IMR-90 (cell line): Measurements from ENCODE around the gene SH3RF3. TPM values are rescaled to one million over a fixed set of nuclear protein-coding genes. Genes with fewer than 3 reads are reported as not detected.

ENCODE experiments used
- ATAC-seq: fragments of 200-7000 bp; cut with Tn5 transposase; 2 replicates; pipeline ENCODE4 v1.9.1; 2020; ENCODE audit warnings: low read depth, mild to moderate bottlenecking, moderate library complexity
- BruUV-seq: library from RNA; stranded (reverse); fragments of 400-500 nt; replicated peaks from 2 replicates; lab custom pipeline; 2021; lab: Mats Ljungman, UMichigan
- CTCF ChIA-PET: fragments of 300-600 bp; formaldehyde crosslinking; extraction: SDS; loops from one replicate; lab custom pipeline; 2021; ENCODE audit warnings: antibody characterized with exemption; lab: Yijun Ruan, JAX
- POLR2A ChIA-PET: fragments of 300-600 bp; sonication (Branson Sonifier 250); formaldehyde crosslinking; loops from one replicate; lab custom pipeline; 2022; ENCODE audit warnings: antibody characterized with exemption; ENCODE audit not compliant: unreplicated experiment; lab: Charles Lee
- DNase-seq: peaks from one replicate; pipeline ENCODE4 v3.0.0; 2013
- H2AFZ ChIP-seq: replicated peaks from 2 replicates; pipeline ENCODE3; 2013; ENCODE audit warnings: low read length, mild to moderate bottlenecking; ENCODE audit not compliant: poor library complexity
- H2AK5ac ChIP-seq: 2 replicates; pipeline ENCODE4 v1.6.1; 2013; ENCODE audit warnings: low read depth, low read length, inconsistent platforms
- H2AK9ac ChIP-seq: replicated peaks from 2 replicates; pipeline ENCODE3; 2013; ENCODE audit warnings: mild to moderate bottlenecking, low read depth, low read length, moderate library complexity; ENCODE audit not compliant: poor library complexity
- H2BK120ac ChIP-seq: 2 replicates; pipeline ENCODE4 v1.6.1; 2013; ENCODE audit warnings: low read depth, low read length, inconsistent platforms
- H2BK15ac ChIP-seq: 3 replicates; pipeline ENCODE4 v1.6.1; 2013; ENCODE audit warnings: low read depth, low read length, inconsistent platforms
- H2BK20ac ChIP-seq: 2 replicates; pipeline ENCODE4 v1.6.1; 2013; ENCODE audit warnings: low read depth, mild to moderate bottlenecking, inconsistent platforms, low read length, moderate library complexity
- H2BK5ac ChIP-seq: 2 replicates; pipeline ENCODE4 v1.6.1; 2013; ENCODE audit warnings: mild to moderate bottlenecking, low read depth, low read length, inconsistent platforms; ENCODE audit not compliant: poor library complexity, severe bottlenecking
- H3K14ac ChIP-seq: replicated peaks from 2 replicates; pipeline ENCODE4 v1.6.1; 2013; ENCODE audit warnings: low read depth, low read length, inconsistent platforms
- H3K18ac ChIP-seq: 2 replicates; pipeline ENCODE4 v1.6.1; 2013; ENCODE audit warnings: low read depth, low read length, control low read depth
- H3K23ac ChIP-seq: 2 replicates; pipeline ENCODE4 v1.6.1; 2013; ENCODE audit warnings: low read depth, low read length, inconsistent platforms
- H3K27ac ChIP-seq: 2 replicates; pipeline ENCODE4 v1.5.1; 2013; ENCODE audit warnings: mild to moderate bottlenecking, control low read depth, low read length; ENCODE audit not compliant: insufficient read depth
- H3K27me3 ChIP-seq: 2 replicates; pipeline ENCODE4 v1.6.1; 2013; ENCODE audit warnings: low read length; ENCODE audit not compliant: control insufficient read depth, insufficient read depth
- H3K36me3 ChIP-seq: 2 replicates; pipeline ENCODE4 v1.6.1; 2013; ENCODE audit warnings: low read length, mixed read lengths; ENCODE audit not compliant: control insufficient read depth, insufficient read depth
- H3K4ac ChIP-seq: 2 replicates; pipeline ENCODE4 v1.6.1; 2013; ENCODE audit warnings: low read depth, low read length, inconsistent platforms
- H3K4me1 ChIP-seq: 2 replicates; pipeline ENCODE4 v1.6.1; 2013; ENCODE audit warnings: low read length, mixed read lengths; ENCODE audit not compliant: control insufficient read depth, insufficient read depth
- H3K4me2 ChIP-seq: 2 replicates; pipeline ENCODE4 v1.6.1; 2013; ENCODE audit warnings: low read depth, mild to moderate bottlenecking, control low read depth, low read length, moderate library complexity
- H3K4me3 ChIP-seq: 2 replicates; pipeline ENCODE4 v1.5.1; 2013; ENCODE audit warnings: low read depth, mild to moderate bottlenecking, control low read depth, low read length, moderate library complexity; ENCODE audit not compliant: insufficient read depth
- H3K56ac ChIP-seq: 2 replicates; pipeline ENCODE4 v1.6.1; 2013; ENCODE audit warnings: low read length, inconsistent platforms; ENCODE audit not compliant: insufficient read depth; ENCODE audit errors: extremely low read depth
- H3K79me1 ChIP-seq, 2 experiments: 2 replicates each; pipeline ENCODE4 v1.6.1; 2013; ENCODE audit warnings: low read length in 2 of 2, inconsistent platforms in 1 of 2, low read depth in 1 of 2
- H3K9ac ChIP-seq: 2 replicates; pipeline ENCODE4 v1.6.1; 2013; ENCODE audit warnings: low read depth, low read length, control low read depth
- H3K9me1 ChIP-seq: 2 replicates; pipeline ENCODE4 v1.6.1; 2013; ENCODE audit warnings: low read length, inconsistent platforms; ENCODE audit not compliant: insufficient read depth
- H3K9me3 ChIP-seq: 2 replicates; pipeline ENCODE4 v1.6.1; 2013; ENCODE audit warnings: low read length; ENCODE audit not compliant: control insufficient read depth, insufficient read depth
- H4K20me1 ChIP-seq: 2 replicates; pipeline ENCODE4 v1.6.1; 2013; ENCODE audit warnings: low read length, inconsistent platforms; ENCODE audit not compliant: insufficient read depth
- H4K5ac ChIP-seq: 2 replicates; pipeline ENCODE4 v1.6.1; 2013; ENCODE audit warnings: mild to moderate bottlenecking, low read depth, low read length, control low read depth
- H4K8ac ChIP-seq, 2 experiments: 2 replicates each; pipeline ENCODE4 v1.6.1; 2013; ENCODE audit warnings: low read depth in 2 of 2, low read length in 2 of 2, control low read depth in 1 of 2, inconsistent platforms in 1 of 2
- H4K91ac ChIP-seq: 2 replicates; pipeline ENCODE4 v1.6.1; 2013; ENCODE audit warnings: low read depth, low read length, inconsistent platforms; ENCODE audit not compliant: insufficient read depth
- BHLHE40 ChIP-seq: fragments of 150-350 bp; IDR thresholded peaks from 2 replicates; pipeline ENCODE4 v1.6.1; 2016; ENCODE audit warnings: mild to moderate bottlenecking, low read depth, low read length
- MXI1 ChIP-seq: IDR thresholded peaks from 2 replicates; pipeline ENCODE4 v1.6.1; 2012; ENCODE audit warnings: low read depth, mild to moderate bottlenecking, low read length, moderate library complexity, borderline replicate concordance
- POLR2A ChIP-seq: IDR thresholded peaks from 2 replicates; pipeline ENCODE4 v1.6.1; 2012; ENCODE audit warnings: mild to moderate bottlenecking, low read depth, low read length
- WGBS, 2 experiments: methylation state at CpG; one replicate each; pipeline versions ENCODE4 v1.1.5 to v1.1.7; 2013; ENCODE audit warnings: missing lambda C conversion rate in 2 of 2; ENCODE audit not compliant: insufficient read length in 1 of 2; ENCODE audit errors: extremely low coverage in 2 of 2; 5-methylcytosine and 5-hydroxymethylcytosine counted together
- dilution Hi-C: fragments of 300-500 bp; cut with HindIII; formaldehyde crosslinking; loops from one replicate; pipeline ENCODE4 v1.14.3; 2018; ENCODE audit warnings: low sequenced_read_pairs; ENCODE audit not compliant: unreplicated experiment
- in situ Hi-C: fragments of 300-500 bp; cut with MboI; formaldehyde crosslinking; loops from 3 replicates; pipeline ENCODE4 v1.14.3; 2019; ENCODE audit warnings: low sequenced_read_pairs, inconsistent platforms, mixed read lengths
- intact Hi-C: fragments of 100-400 bp; cut with micrococcal nuclease; formaldehyde crosslinking; loops from 2 replicates; pipeline ENCODE4 v1.10.0; 2022
- polyA plus RNA-seq, 3 experiments: library from polyadenylated mRNA; depleted of rRNA; stranded (reverse); fragments of >200 nt; gene quantifications; 2 replicates each; pipeline ENCODE4 v1.2.3, GENCODE V29; 2012; ENCODE audit warnings: low replicate concordance in 1 of 3
- total RNA-seq: library from RNA; depleted of rRNA; stranded (reverse); fragments of >200 nt; gene quantifications from 2 replicates; pipeline ENCODE4 v1.2.3, GENCODE V29; 2012

The SH3RF3 gene
- total and polyA plus RNA-seq, 2 of the 4 experiments (the other 2 are of a cell fraction): 3.4 to 5.3 TPM

- Histone ChIP-seq H3K4me2 (no peak overlapping the region), H3K9me1 (peaks cover 40% of the 10 kb centered on the region), H3K14ac (no peak overlapping the region), H3K27ac (no peak overlapping the region), H3K56ac (no peak overlapping the region), H2BK120ac (no peak overlapping the region), H3K27me3 (no peaks in the 10 kb centered on the region), H2BK15ac (no peak overlapping the region), H3K4me3 (no peak overlapping the region), H4K91ac (no peak overlapping the region), H2BK20ac (no peak overlapping the region), H4K8ac (no peak overlapping the region; a peak in 1 of 4 replicates), H2AK9ac (no peak overlapping the region), H4K5ac (no peak overlapping the region), H3K9me3 (no peaks in the 10 kb centered on the region), H3K4me1 (peaks cover 22% of the 10 kb centered on the region), H2AK5ac (peak overlapping the region; percentile 51), H4K20me1 (peaks cover 8% of the 10 kb centered on the region), H3K18ac (no peak overlapping the region; the same call in 1 of the 2 replicates), H2BK5ac (no peak overlapping the region), H3K4ac (peak overlapping the region; percentile 13; the same call in 1 of the 2 replicates), H2AFZ (no peak overlapping the region), H3K23ac (no peak overlapping the region), H3K36me3 (peaks cover 27% of the 10 kb centered on the region), H3K9ac (no peak overlapping the region), H3K79me1 (peaks cover 0 to 61% of the 10 kb centered on the region in 2 experiments; a peak in 3 of 4 replicates)
- no peak for DNase-seq
- in situ Hi-C loops: no loop called here
- no TSS peak for BruUV-seq
- no peak for ATAC-seq
- no peak for TF ChIP-seq BHLHE40
- no peak for TF ChIP-seq MXI1
- no peak for TF ChIP-seq POLR2A
- dilution Hi-C loops: no loop called here
- ChIA-PET POLR2A (no interaction called here), CTCF (no interaction called here)
- WGBS, 2 experiments: no CpG with 5 or more reads among the region's 7 CpGs
- intact Hi-C loops: no loop called here
Measured at GRCh38 chr2:109418716-109419115, 289.7 kb downstream of the SH3RF3 start.
